Parathyroid adenoma (tissue), 2 donors: ENCODE data around the gene WNT9B.

Experiments used
- H2AFZ ChIP-seq: fragments of 300-600 bp; sonication (generic); one replicate; pipeline ENCODE4 v1.7.0; 2017; ENCODE audit warnings: antibody characterized with exemption, mild to moderate bottlenecking
- H3K27ac ChIP-seq: fragments of 300-600 bp; sonication (generic); one replicate; pipeline ENCODE4 v1.7.0; 2017
- H3K27me3 ChIP-seq: fragments of 300-600 bp; sonication (generic); one replicate; pipeline ENCODE4 v1.7.0; 2017; ENCODE audit warnings: low read length; ENCODE audit not compliant: control insufficient read depth, insufficient read depth
- H3K36me3 ChIP-seq: fragments of 300-600 bp; sonication (generic); one replicate; pipeline ENCODE4 v1.7.0; 2017; ENCODE audit warnings: low read length; ENCODE audit not compliant: control insufficient read depth, insufficient read depth
- H3K4me1 ChIP-seq: fragments of 300-600 bp; sonication (generic); one replicate; pipeline ENCODE4 v1.7.0; 2017; ENCODE audit warnings: control low read depth
- H3K4me2 ChIP-seq: fragments of 300-600 bp; sonication (generic); one replicate; pipeline ENCODE4 v1.7.0; 2017; ENCODE audit warnings: low read length
- H3K4me3 ChIP-seq: fragments of 300-600 bp; sonication (generic); one replicate; pipeline ENCODE4 v1.7.0; 2017; ENCODE audit warnings: low read depth, low read length
- H3K79me2 ChIP-seq: fragments of 300-600 bp; sonication (generic); one replicate; pipeline ENCODE4 v1.7.0; 2017; ENCODE audit warnings: control low read depth
- H3K9ac ChIP-seq: fragments of 300-600 bp; sonication (generic); one replicate; pipeline ENCODE4 v1.7.0; 2017; ENCODE audit warnings: mild to moderate bottlenecking
- H3K9me3 ChIP-seq: fragments of 300-600 bp; sonication (generic); one replicate; pipeline ENCODE4 v1.7.0; 2017; ENCODE audit warnings: low read length; ENCODE audit not compliant: control insufficient read depth
- TF ChIP-seq, protein P1 (sequence below): fragments of 300-600 bp; sonication (generic); IDR thresholded peaks from one replicate; pipeline ENCODE4 v1.7.0; 2017; ENCODE audit warnings: antibody characterized with exemption, mild to moderate bottlenecking
- donor health status: primary hyperparathyroidism.

The WNT9B gene

DNA sequence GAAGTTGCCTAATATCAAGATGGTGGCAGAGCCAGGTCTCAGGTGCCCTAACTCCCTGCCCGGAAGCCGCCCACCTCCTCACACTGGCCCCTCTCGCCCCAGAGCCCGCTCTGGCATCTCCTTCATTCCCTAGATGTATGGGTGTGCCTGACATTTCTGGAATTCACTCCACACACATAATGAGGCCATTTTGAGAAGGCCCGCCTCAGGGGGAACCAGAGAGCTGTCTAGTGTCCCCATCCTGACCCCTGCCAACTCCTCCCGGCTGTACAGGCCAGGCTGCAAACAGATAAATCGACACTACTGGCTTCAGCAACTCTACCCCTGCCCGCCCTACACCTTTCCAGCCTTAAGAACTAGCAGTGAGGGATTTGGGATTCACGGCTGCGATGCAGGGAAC is 40.5 kb upstream of the WNT9B start:
- Histone ChIP-seq H3K9ac (no peak overlapping the region), H3K4me1 (no peaks in the 10 kb centered on the region), H3K9me3 (no peaks in the 10 kb centered on the region), H3K79me2 (no peaks in the 10 kb centered on the region), H2AFZ (no peak overlapping the region), H3K4me3 (no peak overlapping the region), H3K27me3 (no peaks in the 10 kb centered on the region), H3K4me2 (no peak overlapping the region), H3K27ac (no peak overlapping the region), H3K36me3 (no peaks in the 10 kb centered on the region)
- TF ChIP-seq, protein P1, sequence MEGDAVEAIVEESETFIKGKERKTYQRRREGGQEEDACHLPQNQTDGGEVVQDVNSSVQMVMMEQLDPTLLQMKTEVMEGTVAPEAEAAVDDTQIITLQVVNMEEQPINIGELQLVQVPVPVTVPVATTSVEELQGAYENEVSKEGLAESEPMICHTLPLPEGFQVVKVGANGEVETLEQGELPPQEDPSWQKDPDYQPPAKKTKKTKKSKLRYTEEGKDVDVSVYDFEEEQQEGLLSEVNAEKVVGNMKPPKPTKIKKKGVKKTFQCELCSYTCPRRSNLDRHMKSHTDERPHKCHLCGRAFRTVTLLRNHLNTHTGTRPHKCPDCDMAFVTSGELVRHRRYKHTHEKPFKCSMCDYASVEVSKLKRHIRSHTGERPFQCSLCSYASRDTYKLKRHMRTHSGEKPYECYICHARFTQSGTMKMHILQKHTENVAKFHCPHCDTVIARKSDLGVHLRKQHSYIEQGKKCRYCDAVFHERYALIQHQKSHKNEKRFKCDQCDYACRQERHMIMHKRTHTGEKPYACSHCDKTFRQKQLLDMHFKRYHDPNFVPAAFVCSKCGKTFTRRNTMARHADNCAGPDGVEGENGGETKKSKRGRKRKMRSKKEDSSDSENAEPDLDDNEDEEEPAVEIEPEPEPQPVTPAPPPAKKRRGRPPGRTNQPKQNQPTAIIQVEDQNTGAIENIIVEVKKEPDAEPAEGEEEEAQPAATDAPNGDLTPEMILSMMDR, result no peak

DNA sequence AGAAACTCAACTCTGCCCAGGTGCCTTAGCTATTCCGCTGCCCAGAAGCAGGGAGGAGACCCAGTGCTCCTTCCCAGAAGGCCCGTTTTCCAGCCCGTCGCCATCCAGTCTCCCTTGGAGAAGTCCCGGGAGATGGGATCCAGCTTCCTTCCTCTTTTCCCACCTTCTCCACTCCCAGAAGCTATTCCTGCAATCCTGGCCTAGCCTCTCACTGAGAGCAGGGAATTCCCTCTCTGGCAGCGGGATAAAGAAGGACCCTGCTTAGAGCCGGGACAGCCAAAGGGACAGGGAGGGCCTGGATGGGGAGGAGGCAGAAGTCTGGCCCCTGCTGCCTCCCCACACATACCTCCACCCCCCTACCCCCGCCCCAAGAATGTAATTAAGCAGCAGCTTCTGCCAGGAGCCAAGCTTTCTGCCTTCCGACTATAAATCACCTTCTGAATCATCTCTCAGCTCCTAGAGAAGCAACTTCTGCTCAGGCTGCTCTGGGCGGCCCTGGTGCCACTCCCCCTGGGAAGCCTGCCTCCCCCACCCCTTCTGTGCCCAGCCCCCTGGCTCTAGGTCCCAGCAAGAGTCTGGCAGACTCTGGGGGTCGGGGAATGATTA is 39.3 kb upstream of the WNT9B start:
- no peak overlapping the region for H3K4me2 ChIP-seq
- no peaks in the 10 kb centered on the region for H3K4me1 ChIP-seq
- no peaks in the 10 kb centered on the region for H3K27me3 ChIP-seq
- H3K4me3 ChIP-seq, result no peak overlapping the region
- no peaks in the 10 kb centered on the region for H3K79me2 ChIP-seq
- no peak overlapping the region for H2AFZ ChIP-seq
- TF ChIP-seq, protein P1, result no peak
- no peaks in the 10 kb centered on the region for H3K9me3 ChIP-seq
- no peak overlapping the region for H3K9ac ChIP-seq
- H3K36me3 ChIP-seq, result no peaks in the 10 kb centered on the region
- H3K27ac ChIP-seq, result no peak overlapping the region

DNA sequence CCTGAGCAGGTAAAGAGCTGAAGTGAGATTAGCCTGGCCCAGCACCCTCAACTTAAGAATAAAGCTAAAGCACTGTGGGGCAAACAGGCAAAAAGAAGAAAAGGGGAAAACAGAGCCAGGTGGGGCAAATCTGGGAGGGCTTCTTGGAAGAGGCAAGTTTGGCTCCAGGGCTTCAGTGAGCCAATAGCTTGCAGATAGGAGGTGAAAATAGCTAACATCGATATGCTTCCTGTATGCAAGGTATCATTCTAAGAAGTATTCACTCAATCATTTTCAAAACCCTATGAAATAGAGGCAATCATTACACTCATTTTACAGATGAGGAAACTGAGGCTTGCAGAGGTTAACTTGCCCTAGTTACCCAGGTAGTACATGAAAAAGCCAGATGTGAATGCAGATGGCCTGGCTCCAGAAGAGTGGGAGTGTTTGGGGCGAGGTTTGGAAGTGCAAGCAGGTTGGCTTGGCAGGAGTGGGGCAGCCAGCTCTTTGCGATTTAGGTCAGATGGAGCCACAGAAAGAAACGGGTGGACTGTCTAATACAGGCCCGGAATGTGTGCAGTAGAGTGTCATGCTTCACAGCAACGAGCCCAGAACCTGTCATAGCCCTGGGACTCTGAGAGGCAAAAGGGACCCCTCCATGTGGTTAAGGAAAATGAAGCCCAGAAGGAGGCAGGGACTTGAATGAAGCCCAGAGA is 38.6 kb upstream of the WNT9B start:
- no peaks in the 10 kb centered on the region for H3K9me3 ChIP-seq
- H2AFZ ChIP-seq, result no peak overlapping the region
- no peak overlapping the region for H3K4me2 ChIP-seq
- no peak overlapping the region for H3K4me3 ChIP-seq
- H3K9ac ChIP-seq, result no peak overlapping the region
- no peak overlapping the region for H3K27ac ChIP-seq
- H3K79me2 ChIP-seq, result no peaks in the 10 kb centered on the region
- no peaks in the 10 kb centered on the region for H3K27me3 ChIP-seq
- no peaks in the 10 kb centered on the region for H3K36me3 ChIP-seq
- TF ChIP-seq, protein P1, result no peak
- H3K4me1 ChIP-seq, result no peaks in the 10 kb centered on the region

DNA sequence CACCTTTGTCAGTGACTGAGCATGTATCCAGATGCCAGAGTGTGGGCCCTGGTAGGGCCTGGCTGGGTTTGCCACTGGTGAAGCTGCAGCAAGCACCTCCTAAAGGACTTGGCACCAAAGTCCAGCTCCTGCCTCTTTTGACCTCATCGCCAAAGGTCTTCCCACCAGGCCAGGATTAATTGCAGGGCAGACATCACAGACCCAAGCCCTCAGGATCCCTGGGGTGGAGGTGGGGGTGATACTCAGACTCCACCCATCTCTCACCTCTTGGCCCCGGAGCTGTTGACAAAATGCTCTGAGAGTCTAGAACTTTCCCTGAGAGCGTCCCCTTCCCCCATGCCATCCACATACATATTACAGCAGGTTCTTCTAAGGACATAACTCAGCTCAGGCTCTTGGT is 37.5 kb upstream of the WNT9B start:
- no peaks in the 10 kb centered on the region for H3K27me3 ChIP-seq
- no peaks in the 10 kb centered on the region for H3K36me3 ChIP-seq
- TF ChIP-seq, protein P1, result no peak
- no peak overlapping the region for H3K27ac ChIP-seq
- H3K4me1 ChIP-seq, result peaks cover 3% of the 10 kb centered on the region
- no peak overlapping the region for H2AFZ ChIP-seq
- H3K4me2 ChIP-seq, result no peak overlapping the region
- no peaks in the 10 kb centered on the region for H3K79me2 ChIP-seq
- H3K4me3 ChIP-seq, result no peak overlapping the region
- no peak overlapping the region for H3K9ac ChIP-seq
- no peaks in the 10 kb centered on the region for H3K9me3 ChIP-seq

DNA sequence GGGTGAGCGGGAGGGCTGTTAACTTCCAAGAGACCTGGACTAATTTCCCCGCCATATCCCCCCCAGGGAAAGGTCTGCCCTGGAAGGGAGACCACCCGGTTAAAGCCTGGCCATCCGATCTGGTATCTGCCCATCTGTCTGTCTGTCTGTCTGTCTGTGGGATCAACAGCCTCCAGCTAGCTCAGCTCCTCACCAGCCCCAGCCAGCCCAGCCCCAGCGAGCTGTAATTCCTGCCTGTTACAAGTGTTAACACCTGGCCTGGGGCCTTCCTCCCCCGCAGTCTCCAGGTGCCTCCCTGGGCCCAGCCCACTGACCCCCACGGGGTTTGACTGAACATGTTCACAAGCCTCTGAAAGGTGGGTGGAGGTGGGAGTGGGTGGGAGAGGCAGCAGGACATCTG is 36.9 kb upstream of the WNT9B start:
- TF ChIP-seq, protein P1, result no peak
- Histone ChIP-seq H3K27ac (no peak overlapping the region), H3K79me2 (no peaks in the 10 kb centered on the region), H3K4me1 (peaks cover 8% of the 10 kb centered on the region), H2AFZ (no peak overlapping the region), H3K4me2 (no peak overlapping the region), H3K9me3 (no peaks in the 10 kb centered on the region), H3K9ac (no peak overlapping the region), H3K4me3 (no peak overlapping the region), H3K27me3 (no peaks in the 10 kb centered on the region), H3K36me3 (no peaks in the 10 kb centered on the region)
